ENCODE data around the gene RIN3. TPM values are rescaled to one million over a fixed set of nuclear protein-coding genes. Genes with fewer than 3 reads are reported as not detected.

RIN3 gene, protein sequence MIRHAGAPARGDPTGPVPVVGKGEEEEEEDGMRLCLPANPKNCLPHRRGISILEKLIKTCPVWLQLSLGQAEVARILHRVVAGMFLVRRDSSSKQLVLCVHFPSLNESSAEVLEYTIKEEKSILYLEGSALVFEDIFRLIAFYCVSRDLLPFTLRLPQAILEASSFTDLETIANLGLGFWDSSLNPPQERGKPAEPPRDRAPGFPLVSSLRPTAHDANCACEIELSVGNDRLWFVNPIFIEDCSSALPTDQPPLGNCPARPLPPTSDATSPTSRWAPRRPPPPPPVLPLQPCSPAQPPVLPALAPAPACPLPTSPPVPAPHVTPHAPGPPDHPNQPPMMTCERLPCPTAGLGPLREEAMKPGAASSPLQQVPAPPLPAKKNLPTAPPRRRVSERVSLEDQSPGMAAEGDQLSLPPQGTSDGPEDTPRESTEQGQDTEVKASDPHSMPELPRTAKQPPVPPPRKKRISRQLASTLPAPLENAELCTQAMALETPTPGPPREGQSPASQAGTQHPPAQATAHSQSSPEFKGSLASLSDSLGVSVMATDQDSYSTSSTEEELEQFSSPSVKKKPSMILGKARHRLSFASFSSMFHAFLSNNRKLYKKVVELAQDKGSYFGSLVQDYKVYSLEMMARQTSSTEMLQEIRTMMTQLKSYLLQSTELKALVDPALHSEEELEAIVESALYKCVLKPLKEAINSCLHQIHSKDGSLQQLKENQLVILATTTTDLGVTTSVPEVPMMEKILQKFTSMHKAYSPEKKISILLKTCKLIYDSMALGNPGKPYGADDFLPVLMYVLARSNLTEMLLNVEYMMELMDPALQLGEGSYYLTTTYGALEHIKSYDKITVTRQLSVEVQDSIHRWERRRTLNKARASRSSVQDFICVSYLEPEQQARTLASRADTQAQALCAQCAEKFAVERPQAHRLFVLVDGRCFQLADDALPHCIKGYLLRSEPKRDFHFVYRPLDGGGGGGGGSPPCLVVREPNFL
- 1 to 10 TPM; 3.0 to 8.7 (median 7.5) TPM for total RNA-seq

DNA sequence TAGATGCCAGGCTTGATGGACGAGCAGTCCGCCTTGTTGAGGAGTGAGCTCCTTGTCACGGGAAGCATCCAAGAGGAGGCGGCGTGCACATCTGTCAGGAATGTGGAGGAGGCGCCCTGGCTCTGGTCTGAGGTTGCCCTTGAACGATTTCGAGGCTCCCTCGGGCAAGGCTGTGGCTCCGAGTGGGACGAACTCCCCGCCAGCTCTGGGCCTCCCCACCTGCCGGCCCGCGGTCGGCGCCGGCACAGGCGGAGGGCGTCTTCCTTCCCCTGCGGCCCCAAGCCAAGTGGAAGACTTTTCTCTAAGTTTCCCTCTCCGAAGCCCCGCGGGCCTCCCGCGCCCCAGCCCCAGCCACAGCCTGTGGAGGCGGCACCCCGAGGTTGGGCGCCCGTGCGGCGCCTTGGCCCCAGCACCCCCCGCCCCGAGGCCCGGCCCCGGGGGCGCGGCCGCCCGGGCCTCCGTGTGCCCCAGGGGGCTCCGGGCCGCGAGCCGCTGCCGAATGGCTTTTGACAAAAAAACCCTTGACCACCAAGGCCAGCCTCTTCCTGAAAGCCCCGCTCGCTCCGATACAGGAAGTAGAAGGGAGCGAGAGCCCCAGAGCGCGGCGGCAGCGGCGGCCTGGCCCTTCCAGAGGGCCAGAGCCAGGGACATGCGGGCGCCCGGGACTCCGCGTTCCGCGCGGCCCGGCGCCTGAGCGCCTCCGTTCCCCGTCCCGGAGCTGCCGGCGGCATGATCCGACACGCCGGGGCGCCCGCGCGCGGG lies at the start of gene RIN3:
TSS of gene RIN3 (plus strand) at position 578 of the 762 bp plus-strand sequence. CDS start at position 730, 152 bp downstream.
- 3% methylated on average over 60 to 61 of the region's 79 CpGs for WGBS, 2 donors
- peak within 1 kb of the TSS; percentile 58 for H3K4me3 ChIP-seq (ENCODE audit: low read depth, poor library complexity, severe bottlenecking)
- no peak for TF ChIP-seq POLR2A (IDR thresholded peaks at IDR 0.05)
- TF ChIP-seq, protein P1, sequence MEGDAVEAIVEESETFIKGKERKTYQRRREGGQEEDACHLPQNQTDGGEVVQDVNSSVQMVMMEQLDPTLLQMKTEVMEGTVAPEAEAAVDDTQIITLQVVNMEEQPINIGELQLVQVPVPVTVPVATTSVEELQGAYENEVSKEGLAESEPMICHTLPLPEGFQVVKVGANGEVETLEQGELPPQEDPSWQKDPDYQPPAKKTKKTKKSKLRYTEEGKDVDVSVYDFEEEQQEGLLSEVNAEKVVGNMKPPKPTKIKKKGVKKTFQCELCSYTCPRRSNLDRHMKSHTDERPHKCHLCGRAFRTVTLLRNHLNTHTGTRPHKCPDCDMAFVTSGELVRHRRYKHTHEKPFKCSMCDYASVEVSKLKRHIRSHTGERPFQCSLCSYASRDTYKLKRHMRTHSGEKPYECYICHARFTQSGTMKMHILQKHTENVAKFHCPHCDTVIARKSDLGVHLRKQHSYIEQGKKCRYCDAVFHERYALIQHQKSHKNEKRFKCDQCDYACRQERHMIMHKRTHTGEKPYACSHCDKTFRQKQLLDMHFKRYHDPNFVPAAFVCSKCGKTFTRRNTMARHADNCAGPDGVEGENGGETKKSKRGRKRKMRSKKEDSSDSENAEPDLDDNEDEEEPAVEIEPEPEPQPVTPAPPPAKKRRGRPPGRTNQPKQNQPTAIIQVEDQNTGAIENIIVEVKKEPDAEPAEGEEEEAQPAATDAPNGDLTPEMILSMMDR (IDR thresholded peaks at IDR 0.05), result no peak
- intact Hi-C loops (cut with DNase I; ENCODE audit: low total_unique reads), result no loop called here
- peak in 1 of 2 donors; percentile 91 for DNase-seq (ENCODE audit: low spot score in 2 of 2)

DNA sequence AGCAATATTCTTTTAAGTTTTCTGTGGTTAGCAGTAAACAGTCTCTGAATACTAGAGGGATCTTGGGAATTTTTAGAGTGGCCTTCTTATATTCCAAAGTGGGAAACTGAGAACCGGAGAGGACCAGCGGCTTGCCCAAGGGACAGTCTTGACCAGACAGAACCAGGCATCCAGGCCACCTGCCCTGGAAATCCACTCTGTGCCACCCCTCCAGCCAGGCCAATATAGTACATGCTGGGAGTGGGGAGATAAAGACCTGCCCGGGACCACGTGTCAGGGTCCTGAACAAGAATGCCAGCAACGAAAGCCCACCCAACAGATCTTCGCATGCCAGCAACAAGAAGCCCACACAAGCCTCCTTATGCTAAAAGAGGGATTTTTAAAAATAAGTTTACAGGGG lies 49.4 kb upstream of the RIN3 start:
- H3K4me3 ChIP-seq (ENCODE audit: low read depth, poor library complexity, severe bottlenecking), result no peak overlapping the region
- WGBS, 2 donors, result 92 to 93% methylated on average over 6 of the region's 6 CpGs
- intact Hi-C loops (cut with DNase I; ENCODE audit: low total_unique reads), result no loop called here
- no peak for TF ChIP-seq POLR2A (IDR thresholded peaks at IDR 0.05)
- TF ChIP-seq, protein P1 (IDR thresholded peaks at IDR 0.05), result no peak
- peak in 1 of 2 donors; percentile 49 for DNase-seq (ENCODE audit: low spot score in 2 of 2)

DNA sequence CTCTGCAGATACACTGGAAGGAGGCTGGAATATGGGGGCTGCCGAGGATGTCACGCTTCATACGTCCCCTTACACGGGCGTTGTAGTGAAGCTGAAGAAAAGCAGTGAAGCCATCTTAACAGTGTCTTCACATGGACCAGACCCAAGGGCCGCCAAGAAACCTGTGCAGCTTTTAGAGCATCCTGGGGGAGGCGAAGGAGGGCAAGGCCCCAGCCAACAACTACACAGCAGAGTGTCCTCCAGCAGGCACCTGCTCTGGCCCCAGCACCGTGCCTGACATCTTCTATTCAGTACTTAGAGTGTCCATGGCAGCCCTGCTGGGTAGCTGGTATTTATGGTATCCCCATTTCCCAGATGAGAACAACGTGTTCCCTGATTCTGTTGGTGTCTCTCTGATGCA lies 48.9 kb upstream of the RIN3 start:
- WGBS, 2 donors, result 90 to 94% methylated on average over 9 of the region's 9 CpGs
- peak in 1 of 2 donors; percentile 62 for DNase-seq (ENCODE audit: low spot score in 2 of 2)
- H3K4me3 ChIP-seq (ENCODE audit: low read depth, poor library complexity, severe bottlenecking), result no peak overlapping the region
- intact Hi-C loops (cut with DNase I; ENCODE audit: low total_unique reads), result no loop called here
- TF ChIP-seq, protein P1 (IDR thresholded peaks at IDR 0.05), result no peak
- no peak for TF ChIP-seq POLR2A (IDR thresholded peaks at IDR 0.05)

DNA sequence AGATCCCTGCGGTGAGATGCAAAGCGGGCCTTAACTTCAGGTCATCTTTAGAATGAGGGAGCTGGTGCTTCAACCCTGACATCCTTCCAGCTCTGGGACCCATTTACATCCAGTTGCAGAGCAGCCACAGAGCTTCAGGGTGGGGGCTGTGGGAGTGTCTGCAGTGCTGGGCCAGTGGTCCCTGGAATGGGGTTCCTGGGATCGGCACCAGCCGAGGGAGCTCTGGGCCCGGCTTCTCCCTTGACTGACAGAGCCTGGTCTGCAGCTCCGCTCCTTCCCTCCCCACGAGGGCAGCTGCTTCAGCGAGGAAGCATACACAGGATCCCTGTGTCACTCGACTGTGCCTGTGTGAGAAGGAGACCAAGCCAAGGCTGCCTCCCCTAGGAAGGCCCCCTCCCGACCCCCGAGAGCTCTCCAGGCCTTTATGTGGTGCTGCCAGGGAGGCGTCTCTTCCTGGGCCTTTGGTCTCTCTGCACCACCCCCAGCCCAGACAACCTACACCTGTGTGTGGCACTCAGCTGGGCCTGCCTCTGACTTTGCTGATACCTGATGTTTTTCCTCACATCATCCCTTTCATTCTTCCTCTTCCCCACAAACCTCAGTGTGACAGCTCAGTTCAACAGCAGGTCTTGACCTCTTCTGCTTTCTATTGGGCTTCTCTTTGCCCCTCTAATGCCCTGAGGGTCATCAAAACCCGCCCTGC lies 48.1 kb upstream of the RIN3 start:
- peak in 1 of 2 donors; percentile 67 for DNase-seq (ENCODE audit: low spot score in 2 of 2)
- 76 to 80% methylated on average over 13 of the region's 13 CpGs for WGBS, 2 donors
- no peak overlapping the region for H3K4me3 ChIP-seq (ENCODE audit: low read depth, poor library complexity, severe bottlenecking)
- TF ChIP-seq, protein P1 (IDR thresholded peaks at IDR 0.05), result no peak
- TF ChIP-seq POLR2A (IDR thresholded peaks at IDR 0.05), result no peak
- intact Hi-C loops (cut with DNase I; ENCODE audit: low total_unique reads), result no loop called here

DNA sequence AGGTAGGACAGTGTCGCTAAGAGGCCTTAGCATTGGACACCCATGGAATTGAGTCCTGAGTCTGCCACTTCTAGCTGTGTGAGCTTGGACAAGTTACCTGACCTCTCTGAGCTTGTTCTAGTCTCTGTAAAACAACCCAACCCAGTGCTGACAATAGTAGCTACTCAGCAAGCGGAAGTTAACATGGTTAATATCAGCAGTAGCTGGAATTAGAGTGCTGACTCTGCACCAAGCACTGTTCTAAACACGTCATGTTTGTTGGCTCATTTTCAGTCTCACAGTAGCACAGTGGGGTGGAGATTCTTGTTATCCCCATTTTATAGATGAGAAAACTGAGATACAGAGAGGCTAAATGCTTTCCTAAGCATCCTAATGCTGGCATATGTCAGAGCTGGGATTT lies 47.5 kb upstream of the RIN3 start:
- WGBS, 2 donors, result 51 to 57% methylated on average over 3 of the region's 3 CpGs
- H3K4me3 ChIP-seq (ENCODE audit: low read depth, poor library complexity, severe bottlenecking), result no peak overlapping the region
- no peak for DNase-seq (ENCODE audit: low spot score in 2 of 2)
- intact Hi-C loops (cut with DNase I; ENCODE audit: low total_unique reads), result no loop called here
- TF ChIP-seq, protein P1 (IDR thresholded peaks at IDR 0.05), result no peak
- TF ChIP-seq POLR2A (IDR thresholded peaks at IDR 0.05), result no peak
